ENCODE measurements around the gene PLEKHM2. TPM values are rescaled to one million over a fixed set of nuclear protein-coding genes. Genes with fewer than 3 reads are reported as not detected.

Gene PLEKHM2
- total and polyA plus RNA-seq, 2 of the 4 experiments (the other 2 are of a cell fraction): 24.7 to 48.0 TPM

GRCh38 chr1:15740924-15741850, 57.1 kb downstream of the PLEKHM2 start:
- POLR2A ChIA-PET (ENCODE audit: unreplicated experiment): no interaction called here
- no peak overlapping the region for H3K23ac ChIP-seq (ENCODE audit: low read depth, low read length)
- no peaks in the 10 kb centered on the region for H3K27me3 ChIP-seq (ENCODE audit: control insufficient read depth, insufficient read depth, low read length)
- intact Hi-C loops (cut with micrococcal nuclease): loop anchor here (1.0 kb wide), 1 partner anchor 146 kb away; no protein-coding TSS in a partner anchor
- H3K4me3 ChIP-seq (ENCODE audit: insufficient read depth, low read depth, low read length): no peak overlapping the region
- 61% methylated on average over 11 of the region's 27 CpGs; no CpG with 5 or more reads in 1 of the 2 experiments for WGBS, 2 experiments (ENCODE audit: extremely low coverage in 2 of 2, insufficient read length in 1 of 2)
- H4K20me1 ChIP-seq (ENCODE audit: insufficient read depth, low read length): no peaks in the 10 kb centered on the region
- no peak overlapping the region for H3K18ac ChIP-seq (ENCODE audit: low read depth, low read length)
- no peak overlapping the region for H3K14ac ChIP-seq (replicated peaks; ENCODE audit: low read depth, low read length)
- DNase-seq: peak; percentile 44
- H2AK9ac ChIP-seq (replicated peaks; ENCODE audit: low read depth, low read length, poor library complexity): peak overlapping the region; percentile 88
- H2BK120ac ChIP-seq (ENCODE audit: low read depth, low read length): no peak overlapping the region
- H3K4me2 ChIP-seq (ENCODE audit: low read depth, low read length): no peak overlapping the region
- no TSS peak for BruUV-seq (replicated peaks)
- dilution Hi-C loops (cut with HindIII; ENCODE audit: low sequenced_read_pairs, unreplicated experiment): no loop called here
- no peak overlapping the region for H3K27ac ChIP-seq (ENCODE audit: insufficient read depth, low read length)
- H3K9me1 ChIP-seq (ENCODE audit: insufficient read depth, low read length): no peaks in the 10 kb centered on the region
- peaks cover 1% of the 10 kb centered on the region; the same call in 1 of the 2 replicates for H3K36me3 ChIP-seq (ENCODE audit: control insufficient read depth, insufficient read depth, low read length)
- H2BK15ac ChIP-seq (ENCODE audit: low read depth, low read length): no peak overlapping the region
- H3K4me1 ChIP-seq (ENCODE audit: control insufficient read depth, insufficient read depth, low read length): no peaks in the 10 kb centered on the region
- H4K5ac ChIP-seq (ENCODE audit: low read depth, low read length): no peak overlapping the region
- in situ Hi-C loops (cut with MboI; ENCODE audit: low sequenced_read_pairs): loop anchor here (5.0 kb wide), 1 partner anchor 144 kb away; no protein-coding TSS in a partner anchor
- H3K4ac ChIP-seq (ENCODE audit: low read depth, low read length): no peak overlapping the region
- no peak overlapping the region for H3K56ac ChIP-seq (ENCODE audit: extremely low read depth, insufficient read depth, low read length)
- CTCF ChIA-PET: interaction anchor here (0.6 to 1.2 kb wide), 2 partner anchors 149 to 521 kb away, joined by 5 to 7 read pairs; no protein-coding TSS in a partner anchor
- H2BK20ac ChIP-seq (ENCODE audit: low read depth, low read length): no peak overlapping the region
- no peaks in the 10 kb centered on the region for H3K79me1 ChIP-seq (ENCODE audit: low read depth in 1 of 2, low read length in 2 of 2)
- peak overlapping the region; percentile 85 for H2AFZ ChIP-seq (replicated peaks; ENCODE audit: low read length, poor library complexity)
- ATAC-seq (ENCODE audit: low read depth): peak; percentile 87
- peak; percentile 61 for TF ChIP-seq SMC3 (IDR thresholded peaks at IDR 0.05; ENCODE audit: low read depth, low read length)
- TF ChIP-seq CTCF (conservative IDR thresholded peaks at IDR 0.05; ENCODE audit: low read depth, low read length): peak; percentile 78
- no peak for TF ChIP-seq MAZ (IDR thresholded peaks at IDR 0.05; ENCODE audit: borderline replicate concordance, low read depth, low read length)
- peak; percentile 85 for TF ChIP-seq RAD21 (IDR thresholded peaks at IDR 0.05; ENCODE audit: low read length)
- peak; percentile 52 for TF ChIP-seq RCOR1 (IDR thresholded peaks at IDR 0.05; ENCODE audit: insufficient replicate concordance, low read length)
- no peak overlapping the region for H3K9ac ChIP-seq (ENCODE audit: low read depth, low read length)
- no peak overlapping the region for H4K8ac ChIP-seq (ENCODE audit: low read depth in 2 of 2, low read length in 2 of 2)
- no peak overlapping the region for H2AK5ac ChIP-seq (ENCODE audit: low read depth, low read length)
- H4K91ac ChIP-seq (ENCODE audit: insufficient read depth, low read depth, low read length): no peak overlapping the region
- no peak overlapping the region for H2BK5ac ChIP-seq (ENCODE audit: low read depth, low read length, poor library complexity, severe bottlenecking)
- no peaks in the 10 kb centered on the region for H3K9me3 ChIP-seq (ENCODE audit: control insufficient read depth, insufficient read depth, low read length)

Data from IMR-90 (cell line).